Heart left ventricle (tissue), 16 donors: ENCODE measurements around the gene HMCN2. TPM values are rescaled to one million over a fixed set of nuclear protein-coding genes. Genes with fewer than 3 reads are reported as not detected.

Experiments
- ATAC-seq, 4 donors: fragments of 200-7000 bp; cut with Tn5 transposase; one replicate each; pipeline ENCODE4 v1.9.1; 2020 to 2022; ENCODE audit warnings: moderate library complexity in 4 of 4, mild to moderate bottlenecking in 3 of 4, moderate number of reproducible peaks in 1 of 4
- DNase-seq, 5 donors: peaks; one replicate each; pipeline ENCODE4 v3.0.0-alpha.2; 2020
- H3K27ac ChIP-seq, 12 donors: fragments of 200-600 bp; sonication (generic) in 4 of 12; one replicate each; pipeline versions ENCODE4 v1.5.0 to v1.8.0; 2016 to 2022; ENCODE audit warnings: mild to moderate bottlenecking in 2 of 12
- H3K27me3 ChIP-seq, 9 donors: fragments of 200-600 bp; sonication (generic) in 2 of 9; one replicate each; pipeline versions ENCODE4 v1.5.1 to v1.8.0; 2016 to 2022; ENCODE audit warnings: mild to moderate bottlenecking in 3 of 9
- H3K36me3 ChIP-seq, 9 donors: fragments of 200-600 bp; sonication (generic) in 2 of 9; one replicate each; pipeline versions ENCODE4 v1.5.0 to v1.8.0; 2018 to 2022; ENCODE audit warnings: mild to moderate bottlenecking in 2 of 9
- H3K4me1 ChIP-seq, 12 donors: fragments of 200-600 bp; sonication (generic) in 4 of 12; one replicate each; pipeline versions ENCODE4 v1.5.0 to v1.8.0; 2016 to 2022; ENCODE audit warnings: mild to moderate bottlenecking in 3 of 12
- H3K4me3 ChIP-seq, 12 donors: fragments of 200-600 bp; sonication (generic) in 4 of 12; one replicate each; pipeline versions ENCODE4 v1.5.0 to v1.8.0; 2017 to 2022; ENCODE audit warnings: mild to moderate bottlenecking in 9 of 12, moderate library complexity in 4 of 12
- H3K9me3 ChIP-seq, 12 donors: fragments of 200-600 bp; sonication (generic) in 4 of 12; one replicate each; pipeline versions ENCODE4 v1.5.0 to v1.8.0; 2016 to 2022; ENCODE audit warnings: mild to moderate bottlenecking in 1 of 12
- CTCF ChIP-seq, 12 donors: fragments of 200-600 bp; sonication (generic) in 4 of 12; IDR thresholded peaks; one replicate each; pipeline versions ENCODE4 v1.5.0 to v1.8.0; 2018 to 2022; ENCODE audit warnings: antibody characterized with exemption in 12 of 12, mild to moderate bottlenecking in 5 of 12
- POLR2A ChIP-seq, 2 donors: fragments of 450-650 bp; IDR thresholded peaks; one replicate each; pipeline ENCODE4 v1.6.1; 2017; ENCODE audit warnings: antibody characterized with exemption in 2 of 2, mild to moderate bottlenecking in 2 of 2, moderate library complexity in 2 of 2
- WGBS, 4 donors: extraction: QIAGEN DNeasy Blood & Tissue Kit in 2 of 4; methylation state at CpG; one replicate each; pipeline versions ENCODE4 v1.1.5 to v1.1.7; 2013 to 2018; 5-methylcytosine and 5-hydroxymethylcytosine counted together
- intact Hi-C, 10 donors: fragments of 100-400 bp; cut with DNase I; formaldehyde crosslinking; loops; one replicate each; pipeline versions ENCODE4 v1.11.1 to v1.14.2; 2022
- polyA plus RNA-seq, 2 donors: library from polyadenylated mRNA; stranded (reverse); fragments of 200-250 nt; gene quantifications; one replicate each; pipeline ENCODE4 v1.2.3, GENCODE V29; 2013
- total RNA-seq, 9 donors: library from RNA; depleted of rRNA in 2 of 9; stranded (reverse); fragments of >200 nt in 2 of 9; fragmentation: NEBNext Ultra II Directional in 3 of 9; extraction: Animal tissue kit (Norgen Biotek cat#: 25700) in 3 of 9; gene quantifications; one replicate each; pipeline versions ENCODE4 v1.1.0 to v1.2.4, GENCODE V29; 2016 to 2023
- donor health status: ischemic (EF 13 %, LVEDD 7.1; RV severe dilation, severe dysfunction).
- donor health status: healthy with polysubstance abuse.
- donor health status: DM: no; HTN: yes; CAD: no.
- donor health status: DM: no; HTN: no; CAD: no.
- donor health status: ischemic (EF 25% LVEDD 6.9; RV normal size, moderate dysfunction).
- donor health status: ischemic (EF 25% LVEDD 5.7; RV mildly dilated, moderate dysfunction).
- donor health status: healthy.
- donor health status: DM: yes; HTN: yes; CAD: no.
- donor health status: ischemic (EF 35%, LVEDD 5.7; RV mildly dilated, moderate dysfunction).
- donor health status: nonischemic (EF 11% LVEDD 7.7; RV severe dilation, severe dysfunction).
- donor health status: DM: yes; HTN: yes; CAD: no.
- donor health status: PGD.
- donor health status: ischemic (EF 29% LVEDD 5.4; RV normal size, mild dysfunction).
- donor health status: nonischemic (EF 23%, LVEDD 6.1; RV moderate dilation, normal function).

The HMCN2 gene
- total and polyA plus RNA-seq, 11 donors: 2.3 to 10.4 (median 4.3) TPM

- Histone ChIP-seq H3K9me3 (no peaks in the 10 kb centered on the region), H3K4me1 (peaks cover 0 to 69% (median 18%) of the 10 kb centered on the region in 12 donors), H3K4me3 (no peak overlapping the region), H3K36me3 (no peaks in the 10 kb centered on the region), H3K27ac (peak overlapping the region in 10 of 12 donors; percentile 52 to 89 (median 72)), H3K27me3 (peaks cover 0 to 23% (median 2%) of the 10 kb centered on the region in 9 donors)
- TF ChIP-seq POLR2A (IDR thresholded peaks at IDR 0.05): no peak
- no peak for TF ChIP-seq CTCF (IDR thresholded peaks at IDR 0.05)
- WGBS, 4 donors: 87 to 91% (median 88%) methylated on average over 16 to 17 of the region's 17 CpGs
- DNase-seq: peak in 2 of 5 donors; percentile 5 to 27
- intact Hi-C loops: no loop called here
- ATAC-seq: no peak
These were observed 20.7 kb downstream of the HMCN2 start for GRCh38 chr9:130286072-130286770.

GRCh38 chr9:130286781-130287428 lies 21.3 kb downstream of the HMCN2 start:
- no peaks in the 10 kb centered on the region for H3K9me3 ChIP-seq
- intact Hi-C loops: no loop called here
- WGBS, 4 donors: 42 to 53% (median 45%) methylated on average over 19 to 20 of the region's 20 CpGs
- no peak overlapping the region for H3K4me3 ChIP-seq
- peaks cover 0 to 70% (median 16%) of the 10 kb centered on the region in 12 donors for H3K4me1 ChIP-seq
- TF ChIP-seq POLR2A (IDR thresholded peaks at IDR 0.05) (no peak), CTCF (IDR thresholded peaks at IDR 0.05) (no peak)
- ATAC-seq (peak in 3 of 4 donors; percentile 30 to 84 (median 58)), DNase-seq (peak in 4 of 5 donors; percentile 37 to 69 (median 56))
- no peaks in the 10 kb centered on the region for H3K36me3 ChIP-seq
- H3K27me3 ChIP-seq: peaks cover 0 to 23% (median 2%) of the 10 kb centered on the region in 9 donors
- peak overlapping the region in 10 of 12 donors; percentile 61 to 89 (median 72) for H3K27ac ChIP-seq

GRCh38 chr9:130287736-130288135 lies 22.2 kb downstream of the HMCN2 start:
- Histone ChIP-seq H3K4me1 (peaks cover 0 to 61% (median 10%) of the 10 kb centered on the region in 12 donors), H3K36me3 (no peaks in the 10 kb centered on the region), H3K9me3 (no peaks in the 10 kb centered on the region), H3K27me3 (peaks cover 0 to 23% (median 2%) of the 10 kb centered on the region in 9 donors), H3K4me3 (no peak overlapping the region), H3K27ac (peak overlapping the region in 7 of 12 donors; percentile 67 to 89 (median 79))
- no peak for ATAC-seq
- intact Hi-C loops: no loop called here
- no peak for TF ChIP-seq POLR2A (IDR thresholded peaks at IDR 0.05)
- no peak for TF ChIP-seq CTCF (IDR thresholded peaks at IDR 0.05)
- WGBS, 4 donors: 34 to 47% (median 40%) methylated on average over 6 of the region's 6 CpGs
- peak in 2 of 5 donors; percentile 23 to 24 for DNase-seq

- Histone ChIP-seq H3K9me3 (no peaks in the 10 kb centered on the region), H3K36me3 (no peaks in the 10 kb centered on the region), H3K4me3 (no peak overlapping the region), H3K27ac (peak overlapping the region in 4 of 12 donors; percentile 74 to 89 (median 80)), H3K27me3 (peaks cover 0 to 23% (median 2%) of the 10 kb centered on the region in 9 donors), H3K4me1 (peaks cover 0 to 57% (median 8%) of the 10 kb centered on the region in 12 donors)
- TF ChIP-seq POLR2A (IDR thresholded peaks at IDR 0.05) (no peak), CTCF (IDR thresholded peaks at IDR 0.05) (no peak)
- intact Hi-C loops: no loop called here
- peak in 3 of 5 donors; percentile 34 to 65 (median 41) for DNase-seq
- 62 to 76% (median 72%) methylated on average over 4 to 6 of the region's 6 CpGs for WGBS, 4 donors
- peak in 2 of 4 donors; percentile 4 to 20 for ATAC-seq
These were observed 22.8 kb downstream of the HMCN2 start for GRCh38 chr9:130288393-130288792.
